Stimulated activated CD4-positive, alpha-beta T cell treated with anti-CD3 and anti-CD28 coated beads, TNF-alpha, amount 100 ng/mL, for 24 hours (primary cell): ENCODE results near the gene HDAC4.

Source experiments
- DNase-seq, 3 experiments: peaks; one replicate each; pipeline ENCODE4 v3.0.0-alpha.2; 2020; ENCODE audit warnings: low read depth in 3 of 3

The HDAC4 gene

GRCh38 chr2:239067196-239067865, 333.5 kb downstream of the HDAC4 start:
- DNase-seq: no peak

- DNase-seq: no peak
These were observed 334.2 kb downstream of the HDAC4 start for GRCh38 chr2:239066597-239066996.

DNA sequence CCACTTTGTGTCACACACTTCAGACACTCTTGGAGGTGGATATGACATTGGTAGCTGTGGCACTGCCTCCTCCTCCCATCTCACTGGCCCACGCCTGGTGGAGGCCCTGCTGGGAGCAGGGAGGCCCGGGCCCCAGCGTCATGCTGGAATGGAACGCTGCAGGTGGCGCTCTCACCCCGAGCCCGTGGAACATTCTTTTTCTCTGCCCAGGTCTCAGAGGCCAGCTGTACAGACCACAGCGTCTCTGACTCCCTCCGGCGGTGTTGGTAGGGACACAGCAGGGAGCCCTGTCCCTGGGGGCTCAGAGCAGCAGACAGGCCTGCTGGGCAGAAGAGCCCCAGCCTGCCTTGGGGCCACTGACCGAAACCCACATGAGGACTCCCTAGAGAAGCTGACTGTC, 334.9 kb downstream of the HDAC4 start:
- DNase-seq: no peak

- no peak for DNase-seq
These were observed 335.3 kb downstream of the HDAC4 start for GRCh38 chr2:239065537-239065936.

- DNase-seq: no peak
These were observed 335.9 kb downstream of the HDAC4 start for GRCh38 chr2:239064891-239065290.

DNA sequence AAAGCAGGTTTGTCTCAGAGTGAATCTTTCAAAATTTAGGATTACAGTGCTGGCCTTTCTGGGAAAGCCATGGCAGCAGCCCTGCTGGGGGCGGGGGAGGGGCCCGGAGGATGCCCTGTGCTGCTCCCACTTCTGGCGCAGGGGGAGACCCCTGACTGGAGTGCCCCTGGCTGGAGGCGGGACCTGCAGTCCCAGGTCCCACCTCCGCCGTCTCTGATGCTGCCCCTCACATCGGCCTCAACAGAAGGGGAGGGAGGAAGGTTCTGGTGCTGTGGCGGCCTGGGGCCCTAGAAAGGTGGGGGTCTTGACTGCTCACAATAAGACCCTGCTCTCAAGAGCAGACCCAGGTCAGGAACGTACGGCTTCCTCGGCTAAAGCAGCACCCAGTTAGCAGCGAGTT, 336.6 kb downstream of the HDAC4 start:
- DNase-seq: no peak

GRCh38 chr2:239062743-239063142, 338.1 kb downstream of the HDAC4 start:
- no peak for DNase-seq

- DNase-seq: no peak
These were observed 338.8 kb downstream of the HDAC4 start for GRCh38 chr2:239061824-239062570.

DNA sequence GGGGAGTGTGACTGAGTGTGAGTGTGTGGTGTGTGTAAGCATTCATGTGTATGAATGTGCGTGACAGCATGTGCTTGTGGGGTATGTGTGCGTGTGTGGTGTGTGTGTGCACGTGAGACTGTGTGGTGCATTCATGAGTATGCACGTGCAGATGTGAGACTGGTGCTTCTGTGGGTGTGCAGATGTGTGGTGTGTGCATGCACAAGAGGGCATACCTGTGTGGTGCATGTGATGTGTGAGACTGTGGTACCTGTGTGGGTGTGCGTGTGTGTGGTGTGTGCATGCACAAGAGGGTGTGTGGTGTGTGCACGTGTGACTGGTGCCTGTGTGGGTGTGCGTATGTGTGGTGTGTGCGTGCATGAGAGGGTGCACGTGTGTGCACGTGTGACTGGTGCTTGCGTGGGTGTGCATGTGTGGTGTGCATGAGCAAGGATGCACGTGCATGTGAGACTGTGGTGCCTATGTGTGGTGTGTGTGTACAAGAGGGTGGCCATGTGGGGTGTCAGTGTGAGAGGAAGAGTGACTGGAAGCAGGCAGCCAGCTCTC, 339.6 kb downstream of the HDAC4 start:
- DNase-seq: no peak

DNA sequence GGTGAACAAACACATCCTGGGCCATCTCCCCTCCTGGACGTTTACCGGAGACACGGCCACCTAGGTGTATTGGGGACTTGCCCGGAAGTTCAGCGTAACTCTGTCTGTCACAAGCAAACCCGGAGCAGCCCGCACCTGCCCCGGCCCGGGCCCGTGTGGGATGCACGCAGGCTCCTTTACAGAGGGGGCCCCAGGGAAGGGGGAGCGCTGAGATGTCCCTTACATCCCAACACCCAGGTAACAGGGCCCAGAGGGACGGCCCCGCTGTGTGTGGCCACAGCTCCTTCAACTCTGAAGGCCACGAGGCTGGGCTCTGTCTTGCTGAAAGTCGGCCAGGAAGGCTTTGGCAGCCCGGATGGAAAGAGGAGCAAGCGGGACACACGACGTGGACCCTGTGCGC, 340.1 kb downstream of the HDAC4 start:
- DNase-seq: no peak

GRCh38 chr2:239059854-239060253, 341.0 kb downstream of the HDAC4 start:
- no peak for DNase-seq

- no peak for DNase-seq
These were observed 342.1 kb downstream of the HDAC4 start for GRCh38 chr2:239058766-239059165.

DNA sequence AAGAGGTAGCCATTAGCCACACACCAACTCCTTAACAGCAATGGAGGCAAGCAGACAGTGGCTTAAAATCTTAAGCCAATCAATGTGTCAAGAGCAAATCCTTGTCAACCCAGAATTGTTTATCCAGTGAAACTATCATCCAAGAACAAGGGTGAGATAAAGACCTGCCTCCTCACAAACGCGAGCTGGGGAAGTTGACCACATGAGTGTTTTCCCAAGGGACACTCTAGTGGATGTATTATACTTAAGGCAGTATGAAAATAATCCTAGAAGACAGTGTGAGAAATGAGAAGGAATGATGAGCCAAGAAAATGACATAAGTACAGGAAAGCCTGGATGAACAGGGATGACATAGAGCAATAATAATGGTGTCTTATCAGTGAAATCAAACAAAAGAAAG, 343.3 kb downstream of the HDAC4 start:
- no peak for DNase-seq

DNA sequence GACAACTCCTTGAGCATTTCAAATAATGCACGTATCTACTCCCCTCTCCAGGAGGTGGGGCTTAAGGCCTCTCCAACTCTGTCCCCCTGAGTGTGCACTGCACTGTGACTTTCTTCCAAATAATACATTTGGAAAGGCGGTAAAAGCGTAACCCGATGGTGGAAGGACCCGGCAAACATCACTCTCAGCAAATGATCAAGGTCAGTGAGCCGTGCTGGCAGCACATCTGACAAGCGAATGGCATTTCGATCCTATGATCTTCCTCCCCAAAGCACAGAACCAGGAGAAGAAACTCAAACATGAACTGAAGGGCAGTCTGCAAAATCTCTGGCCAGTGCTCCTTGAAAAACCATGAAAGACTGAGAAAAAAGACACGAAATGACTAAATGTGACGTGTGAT, 344.2 kb downstream of the HDAC4 start:
- DNase-seq: no peak

DNA sequence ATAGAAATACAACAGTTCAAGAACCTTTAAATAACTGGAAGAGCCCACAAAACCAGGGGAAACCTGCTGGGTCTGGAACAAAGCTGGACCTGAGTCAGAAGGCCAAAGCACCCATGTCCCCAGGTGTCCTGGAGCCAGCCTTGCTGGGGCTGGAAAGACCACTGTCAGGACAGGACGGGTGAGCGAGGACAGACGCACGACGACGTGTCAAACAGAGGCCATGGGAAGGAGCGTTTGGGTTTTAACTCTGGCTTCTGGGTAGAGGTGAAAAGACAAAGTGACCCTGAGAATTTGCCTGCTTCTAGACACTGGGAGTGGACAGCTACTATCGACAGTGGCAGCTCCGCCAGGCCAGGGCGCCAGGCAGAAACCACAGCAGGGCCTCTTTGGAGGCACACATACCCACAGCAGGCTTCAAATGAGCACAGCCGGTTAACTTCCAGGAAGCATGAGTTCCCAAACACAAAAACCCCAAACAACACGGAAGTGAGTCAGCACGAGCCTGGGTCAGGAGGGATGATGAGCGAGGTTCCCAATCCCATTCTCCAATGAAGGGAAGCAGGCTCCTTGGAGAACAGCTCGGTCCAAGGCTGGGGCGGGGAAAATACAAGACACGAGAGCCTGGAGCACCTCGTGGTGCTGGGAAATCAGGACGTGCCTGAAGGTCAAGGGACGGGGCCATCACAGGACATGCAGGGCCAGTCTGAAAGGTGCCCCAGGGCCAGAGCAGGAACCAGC, 344.9 kb downstream of the HDAC4 start:
- DNase-seq: no peak

DNA sequence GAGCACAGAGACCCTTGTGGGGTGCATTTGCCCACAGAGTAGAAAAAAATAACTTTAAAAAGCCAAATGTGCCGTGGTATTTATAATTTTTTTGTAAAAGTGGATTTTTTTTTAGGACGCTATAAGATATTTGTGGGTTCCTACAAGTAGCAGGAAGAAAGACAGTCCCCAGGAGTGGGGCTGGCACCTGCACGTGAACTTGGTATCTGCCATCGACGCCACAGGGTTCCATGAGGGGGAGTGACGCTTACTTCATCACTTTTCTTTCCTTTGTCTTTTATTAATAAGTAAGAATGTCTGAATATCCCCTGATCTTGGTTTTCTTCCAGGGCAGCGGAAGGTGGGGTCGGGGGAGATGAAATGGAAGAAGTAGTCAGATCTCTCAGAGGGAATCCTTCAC, 345.9 kb downstream of the HDAC4 start:
- DNase-seq: no peak

GRCh38 chr2:239053801-239054503, 346.9 kb downstream of the HDAC4 start:
- DNase-seq: no peak

- no peak for DNase-seq
These were observed 347.8 kb downstream of the HDAC4 start for GRCh38 chr2:239052798-239053665.

- DNase-seq: no peak
These were observed 348.9 kb downstream of the HDAC4 start for GRCh38 chr2:239051891-239052445.

DNA sequence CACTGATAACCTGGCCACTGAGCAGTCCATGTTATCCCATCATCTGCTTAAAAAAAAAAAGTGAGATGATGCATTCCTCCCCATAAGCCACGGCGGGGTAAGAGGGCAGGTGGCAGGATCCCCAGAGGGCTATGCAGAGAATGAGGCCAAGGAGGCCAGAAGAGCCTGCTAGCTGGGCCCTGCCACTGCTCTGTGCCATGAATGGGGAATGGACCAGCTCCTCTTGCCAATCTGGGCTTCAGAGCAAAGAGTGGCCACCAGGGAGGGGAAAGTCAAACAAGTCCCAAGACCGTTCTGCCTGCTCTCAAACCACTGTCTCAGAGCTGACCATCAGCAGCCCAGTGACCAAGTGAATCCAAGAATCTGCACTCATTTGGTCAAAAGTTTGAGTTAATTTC, 350.6 kb downstream of the HDAC4 start:
- DNase-seq: no peak
